Immature natural killer cell (primary cell): ENCODE measurements around the gene CYTH2. TPM values are rescaled to one million over a fixed set of nuclear protein-coding genes. Genes with fewer than 3 reads are reported as not detected.

Experiments used
- DNase-seq, 3 donors: peaks; one replicate each; pipeline ENCODE4 v3.0.0; 2022; ENCODE audit warnings: mixed read lengths in 1 of 3
- H3K27ac Mint-ChIP-seq, 6 donors: one replicate each; pipeline ENCODE4 v1.8.0; 2020; ENCODE audit warnings: mixed read lengths in 6 of 6, mild to moderate bottlenecking in 5 of 6, inconsistent platforms in 4 of 6, moderate library complexity in 3 of 6
- H3K27me3 Mint-ChIP-seq, 3 donors: one replicate each; pipeline ENCODE4 v1.8.0; 2020 to 2021; ENCODE audit warnings: low read depth in 3 of 3, mild to moderate bottlenecking in 3 of 3, mixed read lengths in 3 of 3, moderate library complexity in 3 of 3, inconsistent platforms in 1 of 3
- H3K36me3 Mint-ChIP-seq, 3 donors: one replicate each; pipeline ENCODE4 v1.8.0; 2020; ENCODE audit warnings: mixed read lengths in 3 of 3, inconsistent platforms in 2 of 3, mild to moderate bottlenecking in 2 of 3
- H3K4me1 Mint-ChIP-seq, 2 donors: one replicate each; pipeline ENCODE4 v1.8.0; 2020; ENCODE audit warnings: inconsistent platforms in 2 of 2, mild to moderate bottlenecking in 2 of 2, mixed read lengths in 2 of 2, moderate library complexity in 1 of 2
- H3K4me3 Mint-ChIP-seq, 5 donors: one replicate each; pipeline ENCODE4 v1.8.0; 2020; ENCODE audit warnings: mild to moderate bottlenecking in 5 of 5, mixed read lengths in 5 of 5, inconsistent platforms in 3 of 5, moderate library complexity in 3 of 5
- H3K9me3 Mint-ChIP-seq, 6 donors: one replicate each; pipeline ENCODE4 v1.8.0; 2020; ENCODE audit warnings: mild to moderate bottlenecking in 6 of 6, mixed read lengths in 6 of 6, inconsistent platforms in 4 of 6, moderate library complexity in 3 of 6
- polyA plus RNA-seq, 3 donors: library from polyadenylated mRNA; unstranded; fragments of 300-500 nt; fragmentation: Illumina TruSeq; gene quantifications; one replicate each; pipeline ENCODE4 v1.2.3, GENCODE V29; 2021

The CYTH2 gene
- polyA plus RNA-seq, 3 donors from 2014 or later: 14.4 to 37.6 (median 29.6) TPM

DNA sequence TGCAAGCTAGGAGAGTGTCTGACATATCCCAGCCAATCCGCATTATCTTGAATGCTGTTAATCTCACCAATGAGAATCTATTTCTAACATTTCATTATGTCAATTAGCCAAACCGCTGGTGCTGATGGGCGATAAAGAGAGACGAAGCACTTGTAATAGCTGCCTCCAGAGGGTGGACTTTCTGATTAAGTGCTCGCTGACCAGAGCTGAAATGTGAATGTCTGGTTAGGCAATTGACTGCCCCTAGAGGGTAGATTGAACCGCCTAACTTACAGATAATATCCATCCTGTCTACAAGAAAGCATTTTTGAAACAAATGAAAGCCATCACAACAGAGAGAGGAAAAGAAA is 23.9 kb upstream of the CYTH2 start:
- peaks cover 17 to 31% (median 23%) of the 10 kb centered on the region in 3 donors for H3K27me3 Mint-ChIP-seq
- peaks cover 13 to 23% (median 18%) of the 10 kb centered on the region in 3 donors for H3K36me3 Mint-ChIP-seq
- H3K4me1 Mint-ChIP-seq: peaks cover 29 to 41% of the 10 kb centered on the region in 2 donors
- peak overlapping the region; percentile 97 to 100 (median 99) for H3K4me3 Mint-ChIP-seq
- DNase-seq: no peak
- no peaks in the 10 kb centered on the region for H3K9me3 Mint-ChIP-seq
- peak overlapping the region; percentile 95 to 100 (median 99) for H3K27ac Mint-ChIP-seq

DNA sequence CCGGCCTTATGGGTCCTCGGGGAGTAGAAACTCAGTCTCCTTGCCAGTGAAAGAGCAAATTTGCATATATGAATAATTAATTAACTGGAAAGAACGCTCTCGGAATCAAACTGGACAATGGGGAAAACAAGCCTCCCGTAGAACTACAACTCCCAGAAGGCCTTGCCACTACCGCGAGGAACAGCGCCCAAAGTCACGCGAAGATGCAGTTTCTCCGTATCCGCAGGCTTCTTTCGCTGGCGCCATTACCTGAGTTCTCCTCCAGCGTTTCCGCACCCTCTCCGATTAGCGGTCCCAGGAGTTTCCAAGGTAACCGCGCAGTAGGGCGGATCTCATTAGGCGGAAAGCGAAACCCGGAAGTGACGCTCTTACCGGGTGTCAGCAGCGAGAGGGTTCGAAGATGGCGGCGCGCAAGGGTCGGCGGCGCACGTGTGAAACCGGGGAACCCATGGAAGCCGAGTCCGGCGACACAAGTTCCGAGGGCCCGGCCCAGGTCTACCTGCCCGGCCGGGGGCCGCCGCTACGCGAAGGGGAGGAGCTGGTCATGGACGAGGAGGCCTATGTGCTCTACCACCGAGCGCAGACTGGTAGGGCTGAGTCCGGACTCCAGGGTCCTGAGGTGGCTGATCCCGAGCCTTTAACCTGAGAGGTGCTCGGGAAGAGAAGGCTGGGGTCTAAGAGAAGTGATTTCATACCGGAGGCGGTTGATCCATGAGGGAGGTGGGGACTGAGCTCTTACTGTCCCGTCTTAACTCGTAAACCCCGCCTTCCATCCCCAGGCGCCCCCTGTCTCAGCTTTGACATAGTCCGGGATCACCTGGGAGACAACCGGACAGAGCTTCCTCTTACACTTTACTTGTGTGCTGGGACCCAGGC is 23.3 kb upstream of the CYTH2 start, which contains the start of gene GRWD1:
TSS of gene GRWD1 (plus strand) at position 378 of the 876 bp plus-strand sequence. CDS start at position 401, 23 bp downstream.
- peaks cover 13 to 25% (median 22%) of the 10 kb centered on the region in 3 donors for H3K27me3 Mint-ChIP-seq
- H3K36me3 Mint-ChIP-seq: peaks cover 13 to 23% (median 18%) of the 10 kb centered on the region in 3 donors
- H3K4me1 Mint-ChIP-seq: peaks cover 29 to 41% of the 10 kb centered on the region in 2 donors
- peak within 1 kb of the TSS; percentile 97 to 100 (median 99) for H3K4me3 Mint-ChIP-seq
- peak; percentile 85 to 89 (median 86) for DNase-seq
- H3K9me3 Mint-ChIP-seq: no peaks in the 10 kb centered on the region
- peak within 1 kb of the TSS; percentile 95 to 100 (median 99) for H3K27ac Mint-ChIP-seq

DNA sequence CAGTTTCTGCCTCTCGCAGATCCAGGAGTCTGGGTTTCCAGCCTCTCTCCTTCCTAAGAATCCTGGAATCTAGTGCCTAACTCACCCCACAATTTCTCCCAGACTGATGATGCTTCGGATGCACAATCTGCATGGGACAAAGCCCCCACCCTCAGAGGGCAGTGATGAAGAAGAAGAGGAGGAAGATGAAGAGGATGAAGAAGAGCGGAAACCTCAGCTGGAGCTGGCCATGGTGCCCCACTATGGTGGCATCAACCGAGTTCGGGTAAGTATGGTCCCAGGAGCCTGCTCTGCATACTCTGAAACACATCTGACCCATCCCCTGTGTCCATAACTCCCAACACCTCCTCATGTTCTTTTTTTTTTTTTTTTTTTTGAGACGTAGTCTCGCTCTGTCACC is 22.6 kb upstream of the CYTH2 start:
- H3K27ac Mint-ChIP-seq: peak overlapping the region; percentile 30 to 99 (median 96)
- peaks cover 15 to 29% (median 16%) of the 10 kb centered on the region in 3 donors for H3K36me3 Mint-ChIP-seq
- DNase-seq: no peak
- H3K27me3 Mint-ChIP-seq: peaks cover 10 to 20% (median 16%) of the 10 kb centered on the region in 3 donors
- H3K4me1 Mint-ChIP-seq: peaks cover 31 to 41% of the 10 kb centered on the region in 2 donors
- H3K4me3 Mint-ChIP-seq: peak overlapping the region; percentile 97 to 100 (median 99)
- H3K9me3 Mint-ChIP-seq: no peaks in the 10 kb centered on the region

DNA sequence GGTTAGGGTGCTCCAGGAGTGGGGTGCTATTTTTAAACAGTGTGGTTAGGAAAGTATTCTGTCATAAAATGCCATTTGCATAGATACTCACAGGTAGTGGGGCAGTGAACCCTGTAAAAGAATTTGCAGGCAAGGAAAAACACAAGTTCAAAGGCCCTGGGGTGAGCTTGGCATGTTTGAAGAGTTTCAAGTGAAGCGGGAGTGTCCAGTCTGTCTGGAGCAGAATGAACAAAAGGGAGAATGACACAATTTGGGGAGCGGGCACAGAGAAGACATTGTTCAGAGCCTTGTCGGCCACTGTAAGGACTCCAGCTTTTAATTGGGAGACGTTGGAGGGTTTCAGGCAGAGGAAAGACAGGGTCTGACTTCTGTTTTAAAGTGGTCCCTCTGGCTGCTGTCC is 20.6 kb upstream of the CYTH2 start:
- H3K4me1 Mint-ChIP-seq: peaks cover 31 to 41% of the 10 kb centered on the region in 2 donors
- peaks cover 10 to 16% (median 14%) of the 10 kb centered on the region in 3 donors for H3K27me3 Mint-ChIP-seq
- H3K27ac Mint-ChIP-seq: peak overlapping the region in 2 of 6 donors; percentile 43
- no peaks in the 10 kb centered on the region for H3K9me3 Mint-ChIP-seq
- H3K4me3 Mint-ChIP-seq: no peak overlapping the region
- peaks cover 15 to 38% (median 16%) of the 10 kb centered on the region in 3 donors for H3K36me3 Mint-ChIP-seq
- no peak for DNase-seq

DNA sequence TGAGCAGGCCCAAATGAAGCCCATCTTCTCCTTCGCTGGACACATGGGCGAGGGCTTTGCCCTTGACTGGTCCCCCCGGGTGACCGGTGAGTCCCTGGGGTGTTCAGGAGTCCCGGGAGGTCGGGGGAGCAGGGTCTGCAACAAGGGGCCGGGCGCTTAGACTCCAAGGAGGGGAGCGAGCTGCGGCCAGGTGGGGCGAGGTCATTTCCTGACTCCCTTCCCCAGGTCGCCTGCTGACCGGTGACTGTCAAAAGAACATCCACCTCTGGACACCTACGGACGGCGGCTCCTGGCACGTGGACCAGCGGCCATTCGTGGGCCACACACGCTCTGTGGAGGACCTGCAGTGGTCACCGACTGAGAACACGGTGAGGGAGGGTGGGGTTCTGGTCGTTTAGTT is 18.7 kb upstream of the CYTH2 start:
- Mint-ChIP-seq H3K4me1 (peaks cover 21 to 37% of the 10 kb centered on the region in 2 donors), H3K36me3 (peaks cover 15 to 44% (median 23%) of the 10 kb centered on the region in 3 donors), H3K4me3 (no peak overlapping the region), H3K9me3 (no peaks in the 10 kb centered on the region), H3K27me3 (peaks cover 3 to 5% (median 4%) of the 10 kb centered on the region in 3 donors), H3K27ac (no peak overlapping the region)
- DNase-seq: no peak

DNA sequence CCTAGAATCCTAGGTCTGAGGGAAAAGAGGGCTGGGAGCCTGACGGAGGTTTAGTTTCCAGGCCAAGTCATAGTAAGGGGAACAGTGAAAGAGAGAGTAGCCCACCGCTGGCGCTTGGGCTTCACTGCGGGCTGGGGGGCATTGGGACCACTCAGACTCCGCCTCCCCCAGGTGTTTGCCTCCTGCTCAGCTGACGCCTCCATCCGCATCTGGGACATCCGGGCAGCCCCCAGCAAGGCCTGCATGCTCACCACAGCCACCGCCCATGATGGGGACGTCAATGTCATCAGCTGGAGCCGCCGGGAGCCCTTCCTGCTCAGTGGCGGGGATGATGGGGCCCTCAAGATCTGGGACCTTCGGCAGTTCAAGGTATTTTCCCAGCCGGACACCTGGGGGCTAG is 18.3 kb upstream of the CYTH2 start:
- no peak for DNase-seq

DNA sequence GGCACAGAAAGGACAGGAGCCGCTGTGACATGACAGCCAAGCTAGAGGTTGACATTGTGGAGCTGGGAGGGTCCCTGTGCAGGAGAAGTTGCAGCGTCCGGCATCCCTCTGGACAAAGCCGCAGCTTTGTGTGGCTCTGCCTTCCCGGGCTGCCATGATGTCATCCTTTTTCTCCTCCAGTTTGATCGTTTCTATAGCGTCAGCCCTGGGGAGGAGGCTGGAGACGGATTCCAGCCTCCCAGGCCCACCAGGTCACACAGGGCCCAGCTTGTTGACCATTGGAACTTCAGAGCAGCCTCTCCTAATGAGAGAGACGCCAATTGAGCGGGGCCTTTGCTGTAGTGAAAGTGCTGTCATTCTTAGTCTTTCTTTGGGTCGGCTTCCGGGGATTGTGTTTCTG is 17.5 kb upstream of the CYTH2 start:
- Mint-ChIP-seq H3K27ac (no peak overlapping the region), H3K4me1 (peaks cover 11 to 25% of the 10 kb centered on the region in 2 donors), H3K4me3 (no peak overlapping the region), H3K9me3 (no peaks in the 10 kb centered on the region), H3K36me3 (peaks cover 15 to 41% (median 23%) of the 10 kb centered on the region in 3 donors), H3K27me3 (peaks cover 0 to 2% (median 0%) of the 10 kb centered on the region in 3 donors)
- no peak for DNase-seq

More for the DNA sequence above, 18.3 kb upstream of the CYTH2 start:
- Mint-ChIP-seq H3K36me3 (peaks cover 15 to 41% (median 23%) of the 10 kb centered on the region in 3 donors), H3K9me3 (no peaks in the 10 kb centered on the region), H3K27ac (no peak overlapping the region), H3K27me3 (peaks cover 0 to 2% (median 0%) of the 10 kb centered on the region in 3 donors), H3K4me3 (no peak overlapping the region), H3K4me1 (peaks cover 17 to 32% of the 10 kb centered on the region in 2 donors)

DNA sequence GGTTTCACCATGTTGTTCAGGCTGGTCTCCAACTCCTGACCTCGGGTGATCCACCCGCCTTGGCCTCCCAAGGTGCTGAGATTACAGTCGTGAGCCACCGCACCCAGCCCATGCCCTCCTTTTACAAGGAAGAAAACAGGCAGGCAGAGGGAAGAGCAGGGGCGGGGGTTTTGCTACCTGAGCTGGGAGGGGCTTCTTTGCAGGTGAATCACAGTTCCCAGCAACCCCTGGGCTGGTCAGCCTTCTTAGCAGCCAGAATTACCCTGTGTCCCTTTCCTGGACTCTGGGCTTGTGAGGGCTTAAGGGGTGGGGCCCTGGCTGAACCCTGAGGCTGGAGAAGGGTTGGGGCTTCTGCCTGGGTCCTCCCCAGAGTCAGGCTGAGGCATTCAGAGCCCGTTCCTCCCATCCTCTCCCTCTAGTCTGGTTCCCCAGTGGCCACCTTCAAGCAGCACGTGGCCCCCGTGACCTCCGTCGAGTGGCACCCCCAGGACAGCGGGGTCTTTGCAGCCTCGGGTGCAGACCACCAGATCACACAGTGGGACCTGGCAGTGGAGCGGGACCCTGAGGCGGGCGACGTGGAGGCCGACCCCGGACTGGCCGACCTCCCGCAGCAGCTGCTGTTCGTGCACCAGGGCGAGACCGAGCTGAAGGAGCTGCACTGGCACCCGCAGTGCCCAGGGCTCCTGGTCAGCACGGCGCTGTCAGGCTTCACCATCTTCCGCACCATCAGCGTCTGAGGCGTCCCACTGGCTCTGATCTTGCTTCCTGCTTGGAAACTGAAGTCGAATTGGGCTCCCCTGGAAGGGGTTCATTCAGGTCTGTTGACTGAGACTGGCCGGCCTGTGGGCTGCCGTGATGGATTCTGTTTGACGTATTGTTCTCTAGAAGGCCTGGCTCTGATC is 16.6 kb upstream of the CYTH2 start:
- H3K4me3 Mint-ChIP-seq: no peak overlapping the region
- no peak overlapping the region for H3K27ac Mint-ChIP-seq
- H3K9me3 Mint-ChIP-seq: no peaks in the 10 kb centered on the region
- peaks cover 10 to 22% of the 10 kb centered on the region in 2 donors for H3K4me1 Mint-ChIP-seq
- H3K36me3 Mint-ChIP-seq: peaks cover 14 to 38% (median 22%) of the 10 kb centered on the region in 3 donors
- H3K27me3 Mint-ChIP-seq: peaks cover 0 to 2% (median 0%) of the 10 kb centered on the region in 3 donors
- no peak for DNase-seq

DNA sequence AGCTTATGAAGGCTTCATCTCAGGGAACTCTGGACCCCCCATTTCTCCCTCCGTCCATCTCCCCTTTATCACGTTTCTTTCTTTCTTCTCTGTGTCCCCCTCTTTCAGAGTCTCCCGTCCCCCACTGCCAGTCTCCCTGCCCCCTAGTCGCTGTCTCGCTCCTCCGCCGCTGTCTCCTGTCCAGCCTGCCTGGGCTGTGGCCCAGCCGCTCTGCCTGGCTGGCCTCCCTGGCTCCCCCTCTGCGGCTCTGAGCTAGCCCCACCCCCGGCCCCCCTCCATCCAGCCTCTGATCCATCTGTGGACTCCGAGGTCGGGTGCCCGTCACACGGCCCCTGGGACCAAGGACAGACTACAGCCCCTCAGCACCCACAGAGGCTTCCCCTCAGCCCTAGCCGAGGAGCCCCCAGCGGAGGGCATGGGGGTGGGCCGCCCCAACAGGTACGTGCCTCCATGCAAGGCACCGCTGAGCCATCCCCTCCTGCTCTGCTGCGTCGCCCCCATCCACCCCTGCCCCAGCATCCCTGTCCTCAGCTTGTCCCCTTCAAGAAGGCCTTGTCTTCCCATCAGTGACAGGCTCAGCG is 14.9 kb upstream of the CYTH2 start:
- H3K36me3 Mint-ChIP-seq: peaks cover 3 to 27% (median 11%) of the 10 kb centered on the region in 3 donors
- H3K27ac Mint-ChIP-seq: peak overlapping the region in 1 of 6 donors; percentile 82
- peaks cover 6 to 9% of the 10 kb centered on the region in 2 donors for H3K4me1 Mint-ChIP-seq
- H3K9me3 Mint-ChIP-seq: no peaks in the 10 kb centered on the region
- H3K4me3 Mint-ChIP-seq: no peak overlapping the region
- no peak for DNase-seq
- H3K27me3 Mint-ChIP-seq: peaks cover 0 to 2% (median 0%) of the 10 kb centered on the region in 3 donors

DNA sequence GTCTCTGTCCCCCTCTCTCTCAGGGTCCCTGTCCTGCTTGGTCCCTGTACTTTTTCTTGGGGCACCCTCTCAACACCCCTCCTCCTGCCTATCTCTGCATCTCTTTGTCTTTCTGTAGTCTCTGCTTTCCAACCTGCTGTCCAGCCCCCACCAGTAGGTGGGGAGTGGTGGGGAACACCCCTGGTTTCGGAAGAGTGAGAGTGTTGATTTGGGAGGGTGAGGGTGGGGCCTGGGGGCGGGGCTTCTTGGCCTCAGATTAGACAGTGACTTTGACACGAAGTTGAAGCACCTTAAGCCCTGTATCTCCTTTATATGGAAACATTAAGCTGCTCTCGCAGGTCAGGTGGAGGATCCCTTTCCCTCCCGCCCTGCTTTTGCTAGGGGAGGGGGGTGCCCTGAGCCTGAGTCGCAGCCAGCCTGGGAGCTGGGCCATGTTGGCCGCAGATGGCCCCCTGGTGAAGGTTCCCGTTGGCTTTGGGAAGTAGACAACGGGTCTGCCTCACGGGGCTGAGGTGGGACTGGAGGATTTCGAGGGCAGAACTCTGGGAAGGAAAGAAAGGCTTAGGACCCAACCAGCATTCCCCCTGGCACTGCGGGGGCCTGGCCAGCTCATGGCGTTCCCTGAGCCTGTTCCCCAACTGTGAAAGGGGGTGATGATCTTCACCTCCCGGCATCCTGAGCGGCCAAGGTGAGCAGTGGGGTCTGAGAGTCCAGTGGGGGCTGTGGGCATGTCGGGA is 13.8 kb upstream of the CYTH2 start, which contains the start of gene KCNJ14:
TSS of gene KCNJ14 (plus strand) at position 404 of the 737 bp plus-strand sequence. CDS start 6,151 bp downstream, outside the sequence.
- Mint-ChIP-seq H3K27me3 (peaks cover 0 to 2% (median 0%) of the 10 kb centered on the region in 3 donors), H3K4me3 (no peak within 1 kb of the TSS), H3K4me1 (peaks cover 5 to 9% of the 10 kb centered on the region in 2 donors), H3K27ac (peak within 1 kb of the TSS in 2 of 6 donors; percentile 17 to 82), H3K36me3 (peaks cover 0 to 24% (median 11%) of the 10 kb centered on the region in 3 donors), H3K9me3 (no peaks in the 10 kb centered on the region)
- no peak for DNase-seq

DNA sequence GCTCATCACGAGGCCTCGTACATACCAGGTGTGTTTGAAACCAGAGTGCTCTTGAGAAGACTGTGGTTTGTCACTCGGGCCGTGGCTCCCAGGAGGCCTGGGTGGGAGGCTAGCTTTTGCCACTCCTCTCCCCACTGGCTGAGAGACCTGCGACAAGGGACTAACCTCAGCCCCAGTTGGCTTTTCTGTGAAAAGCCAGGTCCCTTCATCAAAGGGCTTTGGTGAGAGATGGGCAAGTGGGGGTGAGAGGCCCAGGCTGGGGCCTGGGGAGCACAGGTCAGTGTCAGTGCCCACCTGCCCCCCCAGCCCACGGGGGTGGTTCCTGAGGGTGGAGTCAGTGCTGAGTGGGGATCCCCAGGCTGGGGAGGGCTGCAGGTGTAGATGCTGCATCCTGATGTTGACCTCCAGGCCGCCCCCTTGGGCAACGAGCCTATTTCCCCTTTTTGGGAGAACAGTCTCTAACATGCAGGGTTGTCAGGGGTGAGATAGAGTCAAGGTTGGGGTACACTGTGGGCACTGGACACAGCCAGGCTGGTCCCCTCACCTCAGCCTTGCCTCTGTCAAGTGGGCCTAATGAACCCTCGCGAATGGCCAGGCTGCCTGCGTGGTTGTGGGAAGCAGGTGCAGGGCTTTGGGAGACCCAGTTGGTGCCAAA is 13.1 kb upstream of the CYTH2 start:
- Mint-ChIP-seq H3K4me3 (no peak overlapping the region), H3K27me3 (peaks cover 0 to 2% (median 0%) of the 10 kb centered on the region in 3 donors), H3K27ac (no peak overlapping the region), H3K36me3 (peaks cover 0 to 24% (median 11%) of the 10 kb centered on the region in 3 donors), H3K9me3 (no peaks in the 10 kb centered on the region), H3K4me1 (peaks cover 5 to 9% of the 10 kb centered on the region in 2 donors)
- DNase-seq: no peak

DNA sequence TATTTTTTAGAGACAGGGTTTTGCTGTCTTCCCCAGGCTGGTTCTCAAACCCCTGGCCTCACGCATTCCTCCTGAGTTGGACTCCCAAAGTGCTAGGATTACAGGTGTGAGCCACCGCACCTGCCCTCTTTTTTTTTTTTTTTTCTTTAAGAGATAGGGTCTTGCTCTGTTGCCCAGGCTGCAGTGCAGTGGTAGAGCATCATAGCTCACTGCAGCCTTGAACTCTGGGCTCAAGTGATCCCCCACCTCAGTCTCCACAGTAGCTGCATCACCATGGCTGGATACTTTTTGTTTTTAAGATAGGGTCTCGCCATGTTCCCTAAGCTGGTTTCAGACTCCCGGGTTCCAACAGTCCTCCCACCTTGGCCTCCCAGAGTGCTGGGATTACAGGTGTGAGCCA is 12.3 kb upstream of the CYTH2 start:
- no peak for DNase-seq
- no peak overlapping the region for H3K27ac Mint-ChIP-seq
- peaks cover under 1 to 2% (median 2%) of the 10 kb centered on the region in 3 donors for H3K27me3 Mint-ChIP-seq
- H3K4me1 Mint-ChIP-seq: peaks cover 3 to 9% of the 10 kb centered on the region in 2 donors
- no peak overlapping the region for H3K4me3 Mint-ChIP-seq
- H3K9me3 Mint-ChIP-seq: no peaks in the 10 kb centered on the region
- peaks cover 0 to 16% (median 7%) of the 10 kb centered on the region in 3 donors for H3K36me3 Mint-ChIP-seq
